G401.6 (cell line): Measurements from ENCODE around the gene PAQR8.

Experiments used
- FAIRE-seq: peaks from 2 replicates; lab custom pipeline; 2012; peaks lifted over from hg19 to GRCh38; lab: Jason Lieb, UNC

PAQR8 gene, protein sequence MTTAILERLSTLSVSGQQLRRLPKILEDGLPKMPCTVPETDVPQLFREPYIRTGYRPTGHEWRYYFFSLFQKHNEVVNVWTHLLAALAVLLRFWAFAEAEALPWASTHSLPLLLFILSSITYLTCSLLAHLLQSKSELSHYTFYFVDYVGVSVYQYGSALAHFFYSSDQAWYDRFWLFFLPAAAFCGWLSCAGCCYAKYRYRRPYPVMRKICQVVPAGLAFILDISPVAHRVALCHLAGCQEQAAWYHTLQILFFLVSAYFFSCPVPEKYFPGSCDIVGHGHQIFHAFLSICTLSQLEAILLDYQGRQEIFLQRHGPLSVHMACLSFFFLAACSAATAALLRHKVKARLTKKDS

DNA sequence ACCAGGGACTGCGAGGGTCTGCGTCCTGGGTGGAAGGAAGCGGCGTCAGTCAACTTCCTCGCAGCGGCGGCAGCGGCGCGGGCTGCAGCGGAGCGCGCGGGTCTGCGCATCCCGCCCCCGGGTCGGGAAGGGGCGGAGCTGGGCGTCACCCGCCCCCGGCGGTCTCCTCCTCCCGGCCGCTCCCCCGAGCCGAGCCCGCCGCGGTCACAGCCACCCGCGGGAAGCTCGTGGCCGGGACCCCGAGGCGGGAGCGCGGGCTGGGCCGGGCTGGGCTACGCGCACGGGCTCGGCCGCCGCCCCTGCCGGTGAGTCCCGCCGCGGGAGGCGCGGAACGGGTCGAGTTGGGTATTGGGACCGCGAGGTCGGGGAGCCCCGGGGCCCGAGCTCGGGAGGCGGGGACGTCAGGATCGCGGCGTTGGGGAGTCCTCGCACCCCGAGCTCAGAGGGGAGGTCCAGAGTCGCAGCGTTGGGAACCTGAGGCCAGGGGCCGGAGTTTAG lies at the start of gene PAQR8:
TSS of gene PAQR8 (plus strand) at position 207 of the 498 bp plus-strand sequence. CDS start 41,063 bp downstream, outside the sequence.
- FAIRE-seq, result no peak

DNA sequence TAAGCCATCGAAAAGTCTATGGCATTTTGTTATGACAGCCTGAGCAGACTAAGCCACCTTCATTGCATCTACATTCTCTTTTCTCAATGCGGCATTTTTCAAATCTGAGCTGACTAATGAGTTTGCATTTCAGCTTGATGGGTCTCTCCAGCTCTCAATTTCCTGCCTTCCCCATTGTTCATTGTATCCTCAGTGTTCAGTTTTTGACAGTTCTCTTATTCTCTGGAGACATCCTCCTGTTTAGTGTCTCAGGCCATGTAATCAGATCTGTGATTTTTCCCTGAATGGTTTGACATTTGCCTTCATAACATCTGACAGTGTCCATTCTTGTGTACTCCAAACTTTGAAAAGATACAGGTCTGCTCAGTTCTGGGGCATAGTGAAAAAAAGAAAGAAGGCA lies 49.5 kb upstream of the PAQR8 start:
- no peak for FAIRE-seq

DNA sequence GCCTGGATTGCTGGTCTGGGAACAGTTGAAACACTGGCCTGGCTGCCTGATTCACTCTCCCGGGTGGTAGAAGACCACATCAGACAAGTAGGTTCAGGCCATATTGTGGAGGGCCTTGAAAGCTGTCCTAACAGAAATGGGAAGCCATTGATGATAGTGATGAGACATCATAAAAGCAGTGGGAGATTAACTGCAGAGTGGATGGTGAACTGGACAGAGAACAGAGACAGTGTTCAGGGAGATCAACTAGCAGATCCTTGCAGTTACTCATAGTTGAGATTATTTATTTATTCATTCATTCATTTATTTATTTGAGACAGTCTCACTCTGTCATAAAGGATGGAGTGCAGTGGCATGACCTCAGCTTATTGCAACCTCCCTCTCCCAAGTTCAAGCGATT lies 47.2 kb upstream of the PAQR8 start:
- no peak for FAIRE-seq

DNA sequence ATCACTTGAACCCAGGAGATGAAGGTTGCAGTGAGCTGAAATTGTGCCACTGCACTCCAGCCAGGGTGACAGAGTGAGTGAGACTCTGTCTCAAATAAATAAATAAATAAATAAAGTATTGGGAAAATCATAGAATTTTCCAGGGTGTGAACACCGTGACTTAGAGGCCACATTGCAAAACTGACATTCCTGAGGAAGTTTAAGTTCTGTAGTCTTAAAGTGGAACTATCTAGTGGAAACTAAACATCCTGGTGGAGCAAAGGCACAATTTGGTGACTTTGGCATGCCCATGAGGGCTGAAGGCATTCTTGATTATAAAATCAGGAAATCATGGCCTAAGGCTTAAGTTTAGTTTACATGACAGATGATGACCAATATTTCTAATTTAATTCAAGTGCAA lies 44.7 kb upstream of the PAQR8 start:
- no peak for FAIRE-seq

DNA sequence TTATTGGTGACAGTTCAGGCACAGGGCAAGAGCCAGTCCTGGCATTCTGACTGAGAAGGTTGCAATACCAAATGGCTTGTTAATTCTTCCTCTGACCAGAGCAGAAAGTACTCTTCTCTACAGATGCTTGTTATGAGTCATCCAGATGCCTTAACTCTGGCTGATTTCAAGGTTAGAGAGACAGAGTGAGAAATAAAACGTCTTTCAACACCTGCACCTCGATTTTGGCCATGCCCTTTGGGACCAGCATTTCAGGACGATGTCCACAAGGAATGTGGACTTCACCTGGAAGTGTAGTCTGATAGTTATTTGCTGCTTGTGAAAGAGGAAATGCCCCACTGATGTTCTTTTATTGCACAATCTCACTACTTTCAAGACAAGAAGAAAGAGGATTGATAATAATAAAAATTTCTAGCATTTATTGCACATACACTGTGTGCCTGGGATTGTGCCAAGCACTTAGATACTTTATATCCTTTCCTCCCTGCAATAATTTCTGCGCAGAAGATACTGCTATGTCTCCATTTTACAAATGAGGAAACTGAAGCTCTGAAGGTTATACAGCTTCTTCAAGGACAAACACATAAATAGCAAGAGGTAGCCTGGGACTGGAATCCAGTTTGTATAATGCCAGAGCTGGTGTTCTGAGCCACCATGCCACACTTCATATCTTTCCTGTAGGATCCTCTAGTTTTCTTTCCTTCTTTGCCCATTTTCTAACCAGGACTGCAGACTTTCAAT lies 43.9 kb upstream of the PAQR8 start:
- no peak for FAIRE-seq

DNA sequence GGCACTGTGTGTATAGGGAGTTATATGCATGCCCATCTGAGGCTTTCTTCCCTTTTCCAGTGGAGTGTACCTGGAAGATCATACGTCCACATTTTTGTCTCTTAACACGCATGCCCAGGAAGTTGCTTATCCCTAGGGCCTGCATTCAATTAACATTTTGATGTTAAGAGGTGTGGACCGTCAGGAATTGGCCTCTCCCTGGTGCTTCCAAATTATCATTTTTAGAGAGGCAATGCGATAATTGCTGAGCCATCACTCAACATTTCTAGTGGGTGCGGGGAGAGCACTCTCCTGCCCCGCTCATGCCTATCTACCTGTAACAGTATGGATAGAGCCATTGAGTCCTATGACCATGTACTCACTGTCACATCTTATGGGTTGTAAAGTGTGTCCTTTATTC lies 37.8 kb upstream of the PAQR8 start:
- FAIRE-seq, result no peak

DNA sequence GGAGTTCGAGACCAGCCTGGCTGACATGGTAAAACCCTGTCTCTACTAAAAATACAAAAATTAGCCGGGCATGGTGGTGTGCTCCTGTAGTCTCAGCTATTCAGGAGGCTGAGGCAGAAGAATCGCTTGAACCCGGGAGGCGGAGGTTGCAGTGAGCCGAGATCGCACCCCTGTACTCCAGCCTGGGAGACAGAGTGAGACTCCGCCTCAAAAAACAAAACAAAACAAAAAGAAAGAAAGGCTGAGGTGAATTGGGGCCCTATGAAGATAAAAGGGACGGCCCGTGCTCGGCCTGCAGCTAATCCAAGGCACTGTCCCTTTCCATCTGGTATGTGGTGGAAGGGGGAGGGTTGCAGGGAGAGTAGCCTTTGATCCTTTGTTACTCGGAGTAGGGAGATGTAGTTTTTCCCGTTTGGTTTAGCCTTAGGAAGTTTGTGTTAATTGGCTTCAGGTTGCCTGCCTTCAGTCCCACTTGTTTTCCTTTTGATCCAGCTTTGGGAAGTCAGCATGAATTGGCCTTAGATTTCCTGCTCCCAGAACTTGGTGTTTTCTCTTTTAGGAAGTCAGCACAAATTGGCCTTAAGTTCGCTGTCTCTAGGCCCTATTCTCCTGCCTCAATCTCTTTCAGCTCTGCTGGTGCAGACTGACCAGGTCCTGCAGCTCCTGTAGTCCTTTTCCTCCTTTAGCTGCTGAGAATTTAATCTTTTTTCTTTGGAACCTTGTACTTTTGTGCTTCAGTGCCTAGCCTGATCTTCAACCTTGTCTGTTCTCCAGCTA lies 36.1 kb upstream of the PAQR8 start:
- FAIRE-seq, result no peak

DNA sequence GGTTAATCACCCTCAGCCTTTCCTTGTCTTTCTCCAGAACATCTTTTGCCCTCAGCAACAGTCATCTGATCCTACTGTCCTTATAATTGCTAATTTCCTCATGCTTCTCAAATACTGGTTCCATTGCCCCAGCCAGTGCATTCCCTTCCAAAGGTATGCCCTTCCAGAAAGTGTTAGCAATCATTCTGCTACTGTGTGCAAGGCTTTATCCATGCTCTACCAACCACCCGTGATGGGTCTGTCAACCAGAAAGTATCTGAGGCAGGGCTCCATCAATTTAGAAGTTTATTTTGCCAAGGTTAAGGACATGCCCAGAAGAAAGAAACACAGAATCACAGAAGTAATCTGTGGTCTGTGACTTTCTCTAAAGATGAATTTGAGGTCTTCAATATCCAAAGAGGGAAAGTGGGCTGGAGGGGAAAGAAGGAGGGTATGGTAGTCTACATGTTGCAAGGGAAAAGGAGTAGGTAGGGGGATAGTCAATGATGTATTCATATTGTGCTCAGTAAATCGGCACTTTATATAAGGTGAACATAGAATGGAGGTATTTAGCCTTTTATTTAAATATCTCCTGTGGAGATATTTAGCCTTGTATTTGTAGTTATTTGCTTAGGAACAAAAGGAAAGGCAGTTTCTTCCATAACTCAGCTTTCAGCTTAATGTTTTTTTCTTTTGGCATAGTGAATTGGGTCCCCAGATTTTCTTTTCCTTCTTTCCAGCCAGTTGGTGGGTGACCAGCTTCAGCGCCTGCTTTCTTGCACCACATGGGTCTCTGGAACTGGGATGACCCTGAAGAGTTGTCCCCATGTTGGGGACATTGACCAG lies 35.2 kb upstream of the PAQR8 start:
- no peak for FAIRE-seq

DNA sequence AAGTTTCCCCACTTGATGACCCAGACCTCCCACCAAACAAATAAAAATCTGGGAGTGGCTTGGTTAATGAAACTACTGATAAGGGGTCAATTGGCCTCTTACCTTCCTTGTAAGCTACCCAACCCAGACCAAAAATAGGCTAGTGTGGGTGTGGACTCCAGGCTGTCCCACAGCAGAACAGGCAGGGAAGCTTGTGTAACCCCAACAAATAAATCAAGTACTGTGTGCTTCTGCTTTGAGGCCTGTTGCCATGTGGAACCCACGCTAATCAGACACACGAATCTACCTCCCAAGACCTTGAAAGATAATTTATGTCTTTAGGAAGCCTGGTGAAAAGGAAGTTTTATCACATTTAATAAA lies 33.7 kb upstream of the PAQR8 start:
- FAIRE-seq, result no peak

DNA sequence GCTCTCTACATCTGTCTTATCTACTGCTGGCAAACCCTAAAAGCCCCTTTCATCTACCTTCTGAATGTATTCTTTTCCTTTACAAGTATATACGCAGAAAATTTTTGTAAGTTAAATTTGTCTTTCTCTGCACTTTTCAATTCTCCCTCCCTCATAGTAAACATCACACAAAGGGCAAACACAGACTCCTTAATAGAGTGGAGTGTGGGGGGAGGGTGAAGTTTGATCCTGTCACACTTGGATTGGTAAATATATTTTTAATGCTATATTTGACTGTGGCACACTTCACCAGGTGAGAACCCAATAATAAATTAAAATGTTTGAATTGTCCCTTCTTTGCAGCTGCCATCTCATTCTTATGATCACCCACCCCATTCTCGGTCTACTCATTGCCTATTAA lies 33.2 kb upstream of the PAQR8 start:
- FAIRE-seq, result no peak

DNA sequence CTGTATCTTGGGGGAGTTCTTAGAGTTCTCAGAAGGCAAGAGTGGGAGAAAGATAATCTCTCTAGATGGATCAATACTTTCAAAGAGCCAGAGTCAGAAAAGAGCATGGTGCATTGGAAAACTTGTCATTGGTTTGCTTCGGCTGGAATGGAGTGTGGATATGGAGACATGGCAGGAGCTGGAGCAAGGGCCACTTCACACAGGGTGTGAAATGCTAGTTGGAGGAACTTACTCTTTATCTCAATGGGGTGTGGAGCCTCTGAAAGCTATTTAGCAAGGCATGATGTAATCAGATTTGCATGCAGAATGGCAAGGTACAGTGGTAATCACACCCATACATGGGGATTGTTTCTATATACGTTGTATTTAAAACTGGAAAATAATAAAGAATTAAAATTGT lies 31.5 kb upstream of the PAQR8 start:
- no peak for FAIRE-seq

DNA sequence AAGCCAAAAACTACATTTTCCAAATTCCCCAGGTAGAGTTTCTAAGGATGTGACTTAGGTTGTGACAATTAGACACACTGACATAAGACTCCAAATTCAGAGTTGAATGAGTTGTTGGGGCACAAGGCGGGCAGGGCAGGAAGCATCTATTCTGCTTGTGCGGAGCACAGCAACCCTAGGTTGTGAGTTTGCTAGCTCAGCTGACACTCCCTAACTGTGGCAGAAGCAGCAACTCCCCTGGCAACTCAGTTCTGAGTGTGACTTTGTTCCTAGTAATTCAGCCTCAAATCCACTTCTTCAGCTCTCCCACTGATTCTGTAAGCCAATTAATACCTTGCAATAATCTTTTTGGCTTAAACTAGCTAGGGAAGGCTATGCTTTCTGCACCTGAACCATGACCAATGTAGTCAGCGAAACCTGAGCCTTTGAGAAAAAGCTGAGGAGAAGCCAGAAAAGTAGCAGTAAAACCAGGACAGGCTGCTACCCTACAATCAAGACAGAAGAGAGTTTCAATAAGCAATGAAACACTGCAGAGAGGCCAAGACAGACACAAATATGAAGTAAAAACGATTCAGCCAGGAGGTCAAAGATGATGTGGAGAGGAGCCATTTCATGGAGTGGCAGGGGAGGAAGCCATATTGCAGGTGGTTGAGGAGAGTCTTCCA lies 30.0 kb upstream of the PAQR8 start:
- no peak for FAIRE-seq

DNA sequence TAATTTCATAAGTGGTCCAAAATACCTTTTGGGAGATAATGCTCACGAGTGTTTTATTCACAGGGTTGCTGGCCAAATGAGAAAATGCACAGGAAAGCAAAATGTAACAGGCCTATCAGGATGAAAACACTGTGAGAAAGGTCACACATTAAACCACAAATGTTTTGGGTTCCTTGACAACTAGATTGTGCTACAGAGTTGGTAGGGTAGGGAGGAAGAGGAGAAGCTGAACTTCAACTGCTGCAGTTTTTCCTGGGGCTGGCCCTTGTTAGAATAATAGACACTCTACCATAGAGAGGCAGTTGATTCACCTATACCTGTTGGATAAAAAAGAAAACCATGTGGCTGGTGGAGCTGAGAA lies 28.1 kb upstream of the PAQR8 start:
- no peak for FAIRE-seq

DNA sequence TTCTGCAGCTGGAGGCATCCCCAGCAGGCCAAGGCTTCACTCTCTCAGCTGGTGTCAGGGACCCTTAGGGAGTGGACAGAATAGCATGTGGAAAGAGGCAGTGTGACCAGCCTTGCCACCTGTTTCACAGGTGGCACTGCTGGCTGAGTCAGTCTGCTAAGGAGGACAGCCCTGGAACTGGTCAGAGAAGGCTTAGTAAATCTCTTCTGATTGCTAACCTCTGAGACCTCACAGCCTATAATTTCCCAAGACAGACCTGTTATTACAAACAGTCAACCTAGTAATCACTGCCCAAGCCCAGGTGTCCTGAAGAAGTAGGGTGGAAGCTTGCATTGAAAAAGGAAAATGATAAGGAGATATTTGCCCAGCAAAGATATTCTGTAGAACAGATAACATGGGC lies 26.4 kb upstream of the PAQR8 start:
- FAIRE-seq, result no peak

DNA sequence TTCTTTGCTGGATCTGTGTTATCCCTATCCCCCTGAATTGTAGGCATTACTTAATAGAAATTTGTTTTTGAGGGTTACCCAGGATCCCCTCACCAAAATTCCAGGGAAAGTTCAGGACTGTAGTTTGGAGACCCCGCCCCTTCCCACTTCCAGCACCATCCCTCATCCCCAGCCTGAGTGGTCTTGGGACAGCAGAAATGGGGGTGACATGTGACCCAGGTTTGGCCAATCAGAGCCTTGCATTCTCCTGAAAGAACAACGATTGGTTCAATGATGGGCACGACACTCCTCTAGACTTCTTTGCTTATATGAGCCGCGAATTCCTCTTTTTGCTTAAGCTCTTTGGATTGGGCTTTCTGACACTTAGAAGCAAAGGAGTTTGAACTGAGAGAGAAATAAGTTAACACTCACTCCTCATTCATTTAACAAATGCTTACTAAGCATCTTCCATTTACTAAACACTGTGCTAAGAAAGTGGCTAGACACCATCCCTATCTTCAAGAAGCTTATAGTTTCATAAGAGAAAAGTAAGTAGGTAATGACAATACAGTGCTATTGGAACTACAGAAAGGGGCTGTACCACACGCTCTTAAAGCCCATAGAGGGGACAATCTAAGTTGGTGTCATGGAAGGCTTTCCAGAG lies 24.9 kb upstream of the PAQR8 start:
- no peak for FAIRE-seq

DNA sequence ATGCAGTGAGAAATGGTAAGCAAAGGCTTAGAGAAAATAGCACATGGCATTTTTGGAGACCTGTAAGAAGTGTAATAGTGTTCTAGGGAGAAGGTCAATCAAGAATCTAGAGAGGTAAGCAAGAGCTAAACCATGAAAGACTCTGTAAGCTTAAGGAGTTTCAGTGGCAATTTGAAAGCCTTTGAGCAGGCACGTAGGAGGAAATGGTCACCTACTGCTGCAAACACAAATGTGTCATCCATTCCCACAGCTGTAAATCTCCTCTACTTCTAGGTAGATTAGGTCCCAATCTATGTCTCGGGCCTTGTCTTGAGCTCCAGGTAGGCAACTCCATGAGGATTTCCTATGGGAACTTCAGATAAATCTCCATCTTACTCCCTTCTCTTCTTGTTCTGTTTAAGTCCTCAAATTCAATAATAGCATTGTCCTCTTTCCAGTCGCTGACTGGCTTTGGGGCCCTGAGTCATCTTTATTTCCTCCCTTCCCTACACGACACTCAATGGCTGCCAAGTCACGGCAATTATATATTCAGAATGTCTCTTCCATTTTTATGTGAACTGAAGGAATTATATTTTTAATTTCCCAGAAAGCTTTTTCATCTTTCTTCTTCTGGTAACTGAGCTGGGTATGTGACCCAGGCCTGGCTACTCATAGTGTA lies 24.2 kb upstream of the PAQR8 start:
- no peak for FAIRE-seq

DNA sequence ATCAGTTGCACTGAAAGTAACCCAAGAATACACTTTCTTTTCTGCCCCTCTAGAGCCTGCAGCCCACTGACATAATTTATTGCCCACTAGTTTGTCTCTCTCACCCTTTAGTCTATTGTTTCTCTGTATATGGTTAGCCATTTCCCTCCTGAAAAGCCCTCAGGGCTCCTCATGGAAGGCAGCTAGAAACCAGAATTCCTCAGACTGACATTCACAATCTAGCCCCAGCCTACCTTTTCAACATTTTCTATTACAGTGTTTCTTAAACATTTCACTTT lies 21.4 kb upstream of the PAQR8 start:
- FAIRE-seq, result no peak

DNA sequence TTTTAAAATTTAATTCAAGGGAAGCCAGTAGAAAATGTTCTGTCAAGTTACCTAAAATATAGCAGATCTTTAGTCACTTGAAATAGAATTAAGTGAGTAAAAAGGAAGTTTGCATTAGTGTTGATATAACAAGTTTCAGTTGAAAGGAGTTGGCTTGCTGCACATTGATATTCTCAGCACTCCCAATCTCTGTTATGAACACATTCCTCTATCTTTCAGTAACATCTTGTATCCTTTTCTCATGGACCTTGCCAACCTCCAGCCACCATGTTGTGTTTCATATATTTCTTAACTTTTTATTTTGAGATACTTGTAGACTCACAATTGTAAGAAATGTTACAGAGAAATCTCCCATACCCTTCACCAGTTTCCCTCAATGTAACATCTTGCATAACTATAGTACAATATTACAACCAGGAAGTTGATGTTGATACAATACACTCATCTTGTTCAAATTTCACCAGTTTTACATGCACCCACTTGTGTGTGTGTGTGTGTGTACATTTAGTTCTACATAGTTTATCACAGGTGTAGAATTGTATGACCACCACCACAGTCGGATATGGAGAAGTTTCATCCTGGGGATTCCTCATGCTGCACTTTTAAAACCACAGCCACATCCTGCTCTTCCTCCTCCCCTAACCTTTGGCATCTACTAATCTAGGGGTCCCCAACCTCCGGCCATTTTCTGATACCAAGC lies 20.2 kb upstream of the PAQR8 start:
- no peak for FAIRE-seq

DNA sequence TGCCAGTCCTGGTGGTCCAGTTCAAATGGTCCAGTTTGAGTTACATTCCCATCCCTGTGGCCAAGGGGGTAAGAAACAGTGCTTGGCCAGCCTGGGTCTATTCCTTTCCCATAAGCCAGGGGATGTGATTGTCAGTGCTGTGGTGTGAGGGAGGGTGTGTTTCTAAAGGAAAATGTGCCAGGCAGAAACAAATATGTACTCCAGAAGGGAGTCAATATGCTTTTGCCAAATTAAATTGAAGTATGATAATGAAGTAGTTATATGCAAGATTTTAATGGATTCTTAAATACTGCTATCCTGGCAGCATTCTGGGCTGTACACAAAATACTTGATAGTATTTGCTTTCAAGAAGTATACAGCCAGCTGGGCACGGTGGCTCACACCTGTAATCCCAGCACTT lies 16.6 kb upstream of the PAQR8 start:
- no peak for FAIRE-seq

DNA sequence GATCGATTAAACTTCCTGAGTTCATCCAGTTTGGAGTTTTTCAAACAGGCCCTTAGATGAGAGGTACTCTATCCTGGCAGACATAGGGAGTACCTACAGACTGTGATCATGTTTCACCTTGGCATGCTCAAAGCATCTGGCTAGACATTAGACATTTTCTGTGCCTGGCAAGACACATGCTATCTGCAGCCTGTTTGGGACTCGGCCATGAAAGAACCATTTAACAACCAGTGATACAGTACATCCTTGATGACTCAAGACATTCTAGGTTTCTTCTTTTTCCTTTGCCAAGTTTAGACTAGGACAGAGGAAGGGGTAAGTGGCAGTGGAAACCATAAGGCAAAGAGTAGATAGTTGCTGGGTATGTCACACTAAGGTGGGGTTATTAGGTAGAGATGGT lies 15.4 kb upstream of the PAQR8 start:
- FAIRE-seq, result no peak
